ENCODE results near the gene KIAA0513.

The KIAA0513 gene

GRCh38 chr16:85077039-85077438 lies 49.4 kb downstream of the KIAA0513 start:
- DNase-seq, result no peak

GRCh38 chr16:85077576-85078125 lies 50.1 kb downstream of the KIAA0513 start:
- DNase-seq, result no peak

- no peak for DNase-seq
Observed at GRCh38 chr16:85078226-85078625, 50.6 kb downstream of the KIAA0513 start.

DNA sequence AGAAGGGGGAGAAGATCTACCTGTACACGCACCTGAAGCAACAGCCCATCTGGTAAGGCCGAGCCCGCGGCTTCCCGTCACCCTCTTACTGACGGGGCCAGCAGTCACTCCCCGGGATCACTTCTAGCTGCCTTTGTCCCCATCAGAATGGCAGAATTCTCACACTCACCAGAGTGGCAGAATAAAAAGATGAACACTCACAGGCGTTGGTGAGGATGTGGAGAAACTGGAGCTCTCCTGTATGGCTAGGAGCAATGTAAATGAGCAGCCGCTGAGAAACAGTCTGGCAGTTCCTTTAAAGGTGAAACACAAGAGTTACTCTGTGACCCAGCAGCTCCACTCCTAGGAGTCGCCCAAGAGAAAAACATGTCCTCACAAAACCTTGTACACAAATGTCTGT lies 51.4 kb downstream of the KIAA0513 start:
- DNase-seq, result no peak

DNA sequence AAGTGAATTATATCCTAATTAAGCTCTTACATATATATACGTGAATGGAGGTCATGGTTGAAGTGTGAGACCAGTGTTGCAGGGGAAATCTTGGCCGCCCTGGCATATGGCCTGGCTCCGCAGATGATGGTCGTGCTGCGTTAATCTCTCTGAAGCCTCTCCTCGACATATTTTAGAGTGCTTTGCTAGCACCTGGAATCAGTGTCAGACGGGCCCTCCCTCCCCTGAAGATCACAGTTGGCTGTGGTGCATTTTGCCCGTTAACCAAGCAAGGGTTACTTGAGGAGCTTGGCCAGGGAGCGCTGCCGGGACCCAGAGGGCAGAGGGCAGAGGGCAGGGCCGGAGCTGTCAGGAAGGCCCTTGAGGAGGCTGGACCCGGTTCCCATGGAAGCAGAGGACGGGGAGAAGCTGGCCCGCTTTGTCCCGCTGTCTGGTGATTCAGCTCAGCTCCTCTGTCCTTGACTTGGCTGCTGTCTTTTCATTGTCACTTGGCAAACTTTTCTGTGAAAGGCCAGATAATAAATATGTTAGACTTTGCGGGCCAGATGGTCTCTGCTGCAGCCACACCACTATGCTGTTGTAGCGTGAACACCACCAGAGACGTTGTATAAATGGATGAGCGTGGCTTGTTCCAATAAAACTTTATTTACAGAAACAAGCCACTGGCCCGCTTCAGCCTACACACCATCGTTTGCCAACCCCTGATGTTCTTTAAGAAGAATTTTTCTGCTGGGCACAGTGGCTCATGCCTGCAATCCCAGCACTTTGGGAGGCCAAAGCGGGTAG lies 52.4 kb downstream of the KIAA0513 start:
- no peak for DNase-seq

DNA sequence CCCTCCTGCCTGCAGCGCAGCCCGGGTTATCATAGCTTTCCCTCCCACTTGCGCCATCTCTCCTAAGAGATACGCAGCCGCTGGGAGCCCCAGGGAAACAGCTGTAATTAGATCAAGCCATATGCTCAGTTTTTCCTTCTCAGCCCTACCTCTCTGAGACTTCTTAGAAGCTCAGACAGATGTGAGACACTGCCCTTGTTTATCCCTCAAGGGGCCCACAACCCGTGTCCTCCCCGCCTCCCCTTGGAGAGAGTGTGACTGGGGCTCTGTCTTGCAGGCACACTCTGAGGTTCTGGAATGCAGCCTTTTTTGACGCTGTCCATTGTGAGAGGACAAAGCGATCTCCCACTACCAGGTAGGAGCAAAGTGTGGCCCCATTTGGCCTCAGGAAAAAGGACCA lies 53.4 kb downstream of the KIAA0513 start:
- DNase-seq, result no peak

- DNase-seq, result no peak
Observed at GRCh38 chr16:85081765-85082164, 54.2 kb downstream of the KIAA0513 start.

- DNase-seq, result no peak
Observed at GRCh38 chr16:85082173-85083050, 54.8 kb downstream of the KIAA0513 start.

GRCh38 chr16:85083051-85083639 lies 55.5 kb downstream of the KIAA0513 start:
- DNase-seq, result no peak

DNA sequence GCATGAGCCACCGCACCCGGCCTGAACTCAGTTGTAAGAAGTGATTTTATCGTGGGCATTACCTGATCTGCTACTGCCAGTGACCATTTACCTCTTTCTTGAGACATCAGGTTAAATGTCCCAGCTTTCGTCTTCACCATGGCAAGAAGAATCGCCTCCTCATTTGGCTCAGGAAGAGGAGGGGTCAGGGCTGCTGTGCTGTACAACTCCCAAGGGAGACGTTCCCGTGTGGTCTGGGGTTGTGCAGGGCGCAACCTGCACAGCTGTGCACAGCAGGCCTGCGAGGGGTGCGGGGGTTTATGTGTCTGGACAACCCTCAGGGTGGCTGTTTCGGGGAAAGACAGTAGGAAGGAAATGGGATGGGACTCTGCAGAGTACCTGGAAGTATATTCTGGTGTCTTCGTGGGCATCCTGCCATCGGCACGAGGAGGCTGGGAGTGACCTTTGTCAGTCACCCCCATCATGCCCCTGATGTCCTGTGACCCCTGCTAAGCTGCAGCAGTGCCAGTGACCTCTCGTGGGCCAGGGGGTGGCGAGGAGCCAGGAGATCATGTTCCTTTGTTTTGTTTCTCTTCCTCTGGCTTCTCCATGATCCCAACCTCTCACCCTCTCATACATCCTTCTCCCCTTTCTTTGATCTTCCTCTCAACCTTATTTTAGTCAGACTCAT lies 57.4 kb downstream of the KIAA0513 start:
- DNase-seq, result no peak

DNA sequence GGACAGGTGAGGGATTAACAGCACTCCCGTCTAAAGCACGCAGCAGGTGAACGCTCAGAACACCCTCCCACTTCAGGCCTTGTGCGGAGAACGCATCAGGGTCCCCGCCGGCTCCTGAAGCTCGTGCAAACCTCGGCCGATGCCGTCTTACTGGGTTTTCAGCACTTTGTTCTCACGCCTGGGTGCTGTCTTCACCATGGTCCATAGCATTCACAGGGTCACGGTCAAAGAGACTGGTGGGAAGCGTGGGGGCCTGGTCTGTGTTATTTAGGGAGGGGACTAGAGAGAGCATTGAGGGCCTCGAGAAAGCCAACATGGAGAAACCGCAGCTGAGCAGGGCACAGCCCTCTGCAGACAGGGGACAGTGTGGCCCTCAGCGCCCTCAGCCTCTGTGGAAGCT lies 58.1 kb downstream of the KIAA0513 start:
- no peak for DNase-seq

DNA sequence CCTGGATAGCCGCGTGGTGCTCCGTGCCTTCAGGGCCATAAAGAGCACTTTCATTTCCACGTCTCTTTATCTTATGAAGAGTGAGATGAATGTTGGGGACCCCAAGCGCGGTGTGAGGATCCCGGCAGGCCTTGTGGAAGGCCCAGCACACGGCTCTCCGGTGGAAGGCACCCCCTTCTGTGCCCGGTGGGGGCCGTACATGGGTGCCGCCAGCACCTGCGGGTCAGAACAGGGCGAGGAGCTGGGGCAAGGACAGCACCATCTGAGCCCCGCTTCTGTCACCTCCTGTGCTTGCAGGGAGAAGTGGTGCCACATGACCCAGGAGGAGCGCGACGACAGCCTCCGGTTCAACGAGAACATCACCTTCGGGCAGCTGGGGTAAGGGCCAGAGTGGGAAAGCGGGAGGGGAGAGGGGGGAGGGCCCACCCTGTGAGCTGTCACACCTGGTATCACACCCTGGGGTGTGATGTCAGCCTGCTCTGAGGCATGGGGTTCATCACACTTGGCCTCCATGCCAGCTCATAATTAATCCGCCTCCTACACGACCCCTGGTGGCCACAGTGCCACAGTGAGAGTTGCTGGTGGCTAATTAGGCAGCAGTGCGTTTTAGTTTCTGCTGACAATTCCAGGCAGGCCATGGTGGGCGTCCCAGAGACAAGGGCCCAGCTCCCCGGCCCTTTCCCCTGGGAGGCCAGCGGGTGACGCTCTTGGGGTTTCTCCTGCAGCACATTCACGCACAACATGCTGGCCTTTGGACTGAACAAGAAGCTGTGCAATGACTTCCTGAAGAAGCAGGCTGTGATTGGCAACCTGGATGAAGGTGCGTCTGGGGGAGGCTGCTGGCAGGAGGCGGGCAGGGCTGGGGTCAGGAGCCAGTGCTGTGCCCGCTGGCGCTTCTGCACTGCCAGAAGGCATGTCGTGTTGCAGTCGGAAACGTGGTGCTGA lies 59.0 kb downstream of the KIAA0513 start:
- peak; percentile 74 for DNase-seq

GRCh38 chr16:85087899-85088569 lies 60.4 kb downstream of the KIAA0513 start:
- no peak for DNase-seq

- DNase-seq, result no peak
Observed at GRCh38 chr16:85088570-85089199, 61.1 kb downstream of the KIAA0513 start.

GRCh38 chr16:85089525-85089924 lies 61.9 kb downstream of the KIAA0513 start:
- no peak for DNase-seq

GRCh38 chr16:85090181-85090580 lies 62.6 kb downstream of the KIAA0513 start:
- no peak for DNase-seq

DNA sequence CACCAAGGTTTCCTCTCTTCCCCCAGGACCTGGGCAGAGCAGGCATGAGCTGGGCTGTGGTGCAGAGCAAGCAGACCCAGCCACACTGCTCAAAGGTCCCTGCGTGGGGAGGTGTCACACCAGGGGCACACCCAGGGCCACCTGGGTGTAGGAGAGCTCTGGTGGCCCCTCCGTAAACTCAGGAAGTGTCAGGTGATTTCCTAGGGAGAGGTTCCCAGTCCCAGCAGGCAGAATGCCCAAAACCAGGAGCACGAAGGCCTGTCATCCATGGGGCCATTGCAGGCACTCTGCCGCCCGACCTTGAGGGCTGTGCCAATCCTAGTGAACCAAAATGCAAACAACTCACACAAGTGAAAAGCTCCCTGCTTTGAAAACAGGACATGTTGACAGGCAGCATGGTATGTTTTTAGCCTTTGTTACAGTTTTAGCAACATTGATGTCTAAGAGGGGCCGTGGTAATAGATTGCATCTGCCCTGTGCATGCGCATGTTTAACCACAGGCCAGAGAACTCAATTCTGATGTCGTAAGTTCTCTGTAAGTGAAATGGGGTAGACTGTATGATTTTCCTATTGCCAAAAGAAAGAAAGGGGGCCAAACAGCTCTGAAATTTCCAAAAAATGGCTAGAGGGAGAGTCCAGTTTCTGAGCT lies 63.4 kb downstream of the KIAA0513 start:
- no peak for DNase-seq

DNA sequence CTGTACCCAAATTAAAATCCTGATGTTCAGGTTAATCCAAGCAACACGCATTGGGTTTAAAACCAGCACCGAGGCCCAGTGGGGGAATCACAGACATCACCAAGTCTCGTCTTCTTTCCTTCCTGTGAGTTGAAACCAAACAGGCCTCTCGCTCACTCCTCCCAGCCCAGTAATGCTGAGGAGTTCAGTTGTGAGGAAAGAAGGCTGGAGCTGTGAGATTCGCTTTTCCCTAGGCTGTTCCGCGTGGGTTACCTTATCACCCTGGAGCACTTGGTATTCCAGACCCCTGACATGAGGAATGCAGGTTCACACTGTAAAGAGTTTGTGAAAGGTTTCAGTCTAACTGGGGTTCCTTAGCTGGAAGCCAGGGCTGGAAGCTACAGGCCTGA lies 63.9 kb downstream of the KIAA0513 start:
- DNase-seq, result no peak

- no peak for DNase-seq
Observed at GRCh38 chr16:85092309-85092708, 64.7 kb downstream of the KIAA0513 start.

- DNase-seq, result no peak
Observed at GRCh38 chr16:85092851-85093250, 65.3 kb downstream of the KIAA0513 start.

All from activated gamma-delta T cell treated with Interleukin-2 at 50 U/mL for 16 hours (primary cell).